C4-2B (cell line): Measurements from ENCODE around the gene RNF32.

Experiments used
- CTCF ChIP-seq: fragments of 450-650 bp; conservative IDR thresholded peaks from 2 replicates; pipeline ENCODE4 v1.5.1; 2017; ENCODE audit warnings: mild to moderate bottlenecking
- ZFX ChIP-seq: fragments of 450-650 bp; IDR thresholded peaks from 2 replicates; pipeline ENCODE4 v1.6.1; 2017

GRCh38 chr7:156592155-156592884 lies 48.3 kb upstream of the RNF32 start:
- TF ChIP-seq CTCF (no peak), ZFX (no peak)
